LNCaP clone FGC (cell line): ENCODE results near the gene SPAG9.

Source experiments
- DNase-seq: peaks from one replicate; pipeline ENCODE4 v3.0.0-alpha.2; 2011; ENCODE audit warnings: low read depth
- H3K4me3 ChIP-seq: 2 replicates; pipeline ENCODE4 v1.5.1; 2011; ENCODE audit warnings: mild to moderate bottlenecking, low read depth, low read length, control low read depth
- CTCF ChIP-seq: IDR thresholded peaks from 2 replicates; pipeline ENCODE4 v1.5.1; 2012; ENCODE audit warnings: mild to moderate bottlenecking; ENCODE audit not compliant: control insufficient read depth, insufficient read depth; ENCODE audit errors: extremely low read depth

SPAG9 gene

GRCh38 chr17:50972577-50972976 is 148.1 kb downstream of the SPAG9 start:
- no peak for DNase-seq
- no peak for TF ChIP-seq CTCF

GRCh38 chr17:50967795-50968194 is 152.9 kb downstream of the SPAG9 start:
- no peak for TF ChIP-seq CTCF
- no peak overlapping the region for H3K4me3 ChIP-seq
- no peak for DNase-seq

More at GRCh38 chr17:50972577-50972976, 148.1 kb downstream of the SPAG9 start:
- no peak overlapping the region for H3K4me3 ChIP-seq

GRCh38 chr17:50966163-50966666 is 154.5 kb downstream of the SPAG9 start:
- DNase-seq, result no peak
- TF ChIP-seq CTCF, result no peak
- H3K4me3 ChIP-seq, result no peak overlapping the region

- no peak for TF ChIP-seq CTCF
- DNase-seq, result no peak
Observed at GRCh38 chr17:50963139-50963538, 157.5 kb downstream of the SPAG9 start.

GRCh38 chr17:50961282-50962220 is 159.1 kb downstream of the SPAG9 start:
- H3K4me3 ChIP-seq, result no peak overlapping the region
- TF ChIP-seq CTCF, result no peak
- DNase-seq, result no peak

More at GRCh38 chr17:50963139-50963538, 157.5 kb downstream of the SPAG9 start:
- no peak overlapping the region for H3K4me3 ChIP-seq

GRCh38 chr17:50959341-50959740 is 161.3 kb downstream of the SPAG9 start:
- DNase-seq, result no peak
- no peak overlapping the region for H3K4me3 ChIP-seq
- TF ChIP-seq CTCF, result no peak
